HEK293 (cell line): ENCODE measurements around the gene RND1.

Source experiments
- ELK4 ChIP-seq: IDR thresholded peaks from 2 replicates; pipeline ENCODE4 v1.6.1; 2011; ENCODE audit warnings: mild to moderate bottlenecking, low read depth, low read length, borderline replicate concordance
- GLI2 ChIP-seq: fragments of 450-650 bp; formaldehyde crosslinking; IDR thresholded peaks from 2 replicates; pipeline ENCODE4; 2017; ENCODE audit warnings: missing biosample characterization, missing genetic modification characterization, low read depth, borderline replicate concordance
- HOXC10 ChIP-seq: sonication (generic); formaldehyde crosslinking; IDR thresholded peaks from 2 replicates; pipeline ENCODE4 v1.8.1; 2023; ENCODE audit warnings: mild to moderate bottlenecking, missing genetic modification reagents
- OVOL3 ChIP-seq: fragments of 450-650 bp; formaldehyde crosslinking; IDR thresholded peaks from 2 replicates; pipeline ENCODE4 v1.5.1; 2016; ENCODE audit warnings: missing biosample characterization, missing genetic modification characterization
- REST ChIP-seq: fragments of 450-650 bp; formaldehyde crosslinking; IDR thresholded peaks from 2 replicates; pipeline ENCODE4 v1.5.1; 2016; ENCODE audit warnings: missing biosample characterization, missing genetic modification characterization
- SP2 ChIP-seq: fragments of 450-650 bp; formaldehyde crosslinking; IDR thresholded peaks from 2 replicates; pipeline ENCODE4 v1.5.1; 2016; ENCODE audit warnings: missing biosample characterization, missing genetic modification characterization
- SP7 ChIP-seq: fragments of 450-650 bp; formaldehyde crosslinking; IDR thresholded peaks from 2 replicates; pipeline ENCODE4 v1.5.1; 2016; ENCODE audit warnings: missing biosample characterization, missing genetic modification characterization
- ZBTB26 ChIP-seq: fragments of 450-650 bp; formaldehyde crosslinking; optimal IDR thresholded peaks from 2 replicates; pipeline ENCODE3; 2016; ENCODE audit warnings: missing biosample characterization, mild to moderate bottlenecking, missing genetic modification characterization
- ZBTB48 ChIP-seq: fragments of 450-650 bp; formaldehyde crosslinking; IDR thresholded peaks from 2 replicates; pipeline ENCODE4 v1.5.1; 2016; ENCODE audit warnings: missing biosample characterization, missing genetic modification characterization
- ZBTB7A ChIP-seq: fragments of 450-650 bp; formaldehyde crosslinking; IDR thresholded peaks from 2 replicates; pipeline ENCODE4 v1.5.1; 2016; ENCODE audit warnings: low read depth, missing biosample characterization, missing genetic modification characterization
- ZEB2 ChIP-seq: fragments of 450-650 bp; formaldehyde crosslinking; IDR thresholded peaks from 2 replicates; pipeline ENCODE4 v1.5.1; 2016; ENCODE audit warnings: missing biosample characterization, missing genetic modification characterization
- ZFP41 ChIP-seq: fragments of 450-650 bp; formaldehyde crosslinking; IDR thresholded peaks from 2 replicates; pipeline ENCODE4 v1.5.1; 2016; ENCODE audit warnings: missing biosample characterization, missing genetic modification characterization, borderline replicate concordance
- ZNF138 ChIP-seq: fragments of 450-650 bp; formaldehyde crosslinking; IDR thresholded peaks from 2 replicates; pipeline ENCODE4 v1.5.1; 2016; ENCODE audit warnings: missing biosample characterization, missing genetic modification characterization, borderline replicate concordance
- ZNF16 ChIP-seq: fragments of 450-650 bp; formaldehyde crosslinking; IDR thresholded peaks from 2 replicates; pipeline ENCODE4 v1.5.1; 2016; ENCODE audit warnings: low read depth, missing biosample characterization, missing genetic modification characterization
- ZNF174 ChIP-seq: fragments of 450-650 bp; formaldehyde crosslinking; IDR thresholded peaks from 2 replicates; pipeline ENCODE4 v1.5.0; 2017; ENCODE audit warnings: missing biosample characterization, mild to moderate bottlenecking, missing genetic modification characterization
- ZNF211 ChIP-seq: fragments of 450-650 bp; formaldehyde crosslinking; IDR thresholded peaks from 2 replicates; pipeline ENCODE4 v1.5.1; 2016; ENCODE audit warnings: low read depth, missing biosample characterization, missing genetic modification characterization
- ZNF24 ChIP-seq: fragments of 450-650 bp; formaldehyde crosslinking; IDR thresholded peaks from 2 replicates; pipeline ENCODE4 v1.5.1; 2016; ENCODE audit warnings: missing biosample characterization, missing genetic modification characterization
- ZNF266 ChIP-seq: fragments of 450-650 bp; formaldehyde crosslinking; IDR thresholded peaks from 2 replicates; pipeline ENCODE4 v1.5.1; 2016; ENCODE audit warnings: missing biosample characterization, missing genetic modification characterization, low read depth
- ZNF350 ChIP-seq: fragments of 450-650 bp; formaldehyde crosslinking; IDR thresholded peaks from 2 replicates; pipeline ENCODE4 v1.5.0; 2017; ENCODE audit warnings: missing biosample characterization, mild to moderate bottlenecking, missing genetic modification characterization
- ZNF416 ChIP-seq: fragments of 450-650 bp; formaldehyde crosslinking; IDR thresholded peaks from 2 replicates; pipeline ENCODE4 v1.5.1; 2016; ENCODE audit warnings: missing biosample characterization, missing genetic modification characterization
- ZNF473 ChIP-seq: fragments of 450-650 bp; formaldehyde crosslinking; IDR thresholded peaks from 2 replicates; pipeline ENCODE4 v1.5.1; 2017; ENCODE audit warnings: missing biosample characterization, missing genetic modification characterization
- ZNF510 ChIP-seq: fragments of 450-650 bp; formaldehyde crosslinking; IDR thresholded peaks from 2 replicates; pipeline ENCODE4 v1.5.1; 2018; ENCODE audit warnings: mild to moderate bottlenecking, missing genetic modification characterization, missing biosample characterization; ENCODE audit not compliant: insufficient replicate concordance
- ZNF610 ChIP-seq: fragments of 450-650 bp; formaldehyde crosslinking; IDR thresholded peaks from 2 replicates; pipeline ENCODE4 v1.5.1; 2016; ENCODE audit warnings: missing biosample characterization, missing genetic modification characterization, borderline replicate concordance
- ZNF629 ChIP-seq: fragments of 450-650 bp; formaldehyde crosslinking; IDR thresholded peaks from 2 replicates; pipeline ENCODE4 v1.5.1; 2017; ENCODE audit warnings: missing biosample characterization, missing genetic modification characterization
- ZNF645 ChIP-seq: fragments of 450-650 bp; formaldehyde crosslinking; IDR thresholded peaks from 2 replicates; pipeline ENCODE4; 2016; ENCODE audit warnings: missing biosample characterization, missing genetic modification characterization
- ZNF707 ChIP-seq: fragments of 450-650 bp; formaldehyde crosslinking; IDR thresholded peaks from 2 replicates; pipeline ENCODE4 v1.5.1; 2016; ENCODE audit warnings: missing biosample characterization, missing genetic modification characterization
- ZNF830 ChIP-seq: fragments of 450-650 bp; IDR thresholded peaks from 2 replicates; pipeline ENCODE4 v1.5.0; 2018; ENCODE audit warnings: missing biosample characterization, missing genetic modification characterization, low read depth, mild to moderate bottlenecking, moderate library complexity

Gene RND1

GRCh38 chr12:48866052-48866711 is 512 bp upstream of the RND1 start (continued):
- TF ChIP-seq ZNF138 (peak; percentile 98), SP7 (tag by site-specific recombination) (no peak), SP2 (tag by site-specific recombination) (no peak), GLI2 (tag by site-specific recombination) (no peak; the same call in 1 of the 2 replicates), ZNF211 (tag by site-specific recombination) (no peak), ZNF629 (tag by site-specific recombination) (peak; percentile 87), REST (tag by site-specific recombination) (peak; percentile 89), ZBTB7A (tag by site-specific recombination) (no peak), ZNF830 (no peak), ZNF510 (tag by site-specific recombination) (no peak), ELK4 (no peak), ZNF16 (tag by site-specific recombination) (no peak), OVOL3 (tag by site-specific recombination) (peak; percentile 84; the same call in 1 of the 2 replicates), ZNF645 (tag by site-specific recombination) (no peak), HOXC10 (CRISPR knock-in tag) (no peak), ZNF266 (tag by site-specific recombination) (peak; percentile 98), ZNF416 (no peak), ZBTB48 (tag by site-specific recombination) (no peak), ZNF473 (tag by site-specific recombination) (no peak), ZNF610 (tag by site-specific recombination) (no peak; the same call in 1 of the 2 replicates), ZEB2 (tag by site-specific recombination) (peak; percentile 44; the same call in 1 of the 2 replicates), ZFP41 (tag by site-specific recombination) (no peak), ZNF350 (tag by site-specific recombination) (no peak), ZNF707 (tag by site-specific recombination) (no peak), ZNF24 (tag by site-specific recombination) (peak; percentile 77; the same call in 1 of the 2 replicates), ZNF174 (tag by site-specific recombination) (no peak), ZBTB26 (no peak)
